Choroid plexus epithelial cell (primary cell): Measurements from ENCODE around the gene FARP2.
A peak's percentile ranks its signal among the peaks of the same experiment; 100 is the strongest.

Source experiments
- DNase-seq: peaks from one replicate; pipeline ENCODE4 v3.0.0-alpha.2; 2010; ENCODE audit warnings: low read depth
- H3K4me3 ChIP-seq: 2 replicates; pipeline ENCODE4 v1.5.1; 2011; ENCODE audit warnings: low read depth, mild to moderate bottlenecking, control low read depth, low read length, moderate library complexity
- CTCF ChIP-seq: conservative IDR thresholded peaks from 2 replicates; pipeline ENCODE4 v1.5.1; 2011; ENCODE audit warnings: low read depth, mild to moderate bottlenecking, control low read depth, inconsistent platforms, low read length, moderate library complexity

Gene FARP2

DNA sequence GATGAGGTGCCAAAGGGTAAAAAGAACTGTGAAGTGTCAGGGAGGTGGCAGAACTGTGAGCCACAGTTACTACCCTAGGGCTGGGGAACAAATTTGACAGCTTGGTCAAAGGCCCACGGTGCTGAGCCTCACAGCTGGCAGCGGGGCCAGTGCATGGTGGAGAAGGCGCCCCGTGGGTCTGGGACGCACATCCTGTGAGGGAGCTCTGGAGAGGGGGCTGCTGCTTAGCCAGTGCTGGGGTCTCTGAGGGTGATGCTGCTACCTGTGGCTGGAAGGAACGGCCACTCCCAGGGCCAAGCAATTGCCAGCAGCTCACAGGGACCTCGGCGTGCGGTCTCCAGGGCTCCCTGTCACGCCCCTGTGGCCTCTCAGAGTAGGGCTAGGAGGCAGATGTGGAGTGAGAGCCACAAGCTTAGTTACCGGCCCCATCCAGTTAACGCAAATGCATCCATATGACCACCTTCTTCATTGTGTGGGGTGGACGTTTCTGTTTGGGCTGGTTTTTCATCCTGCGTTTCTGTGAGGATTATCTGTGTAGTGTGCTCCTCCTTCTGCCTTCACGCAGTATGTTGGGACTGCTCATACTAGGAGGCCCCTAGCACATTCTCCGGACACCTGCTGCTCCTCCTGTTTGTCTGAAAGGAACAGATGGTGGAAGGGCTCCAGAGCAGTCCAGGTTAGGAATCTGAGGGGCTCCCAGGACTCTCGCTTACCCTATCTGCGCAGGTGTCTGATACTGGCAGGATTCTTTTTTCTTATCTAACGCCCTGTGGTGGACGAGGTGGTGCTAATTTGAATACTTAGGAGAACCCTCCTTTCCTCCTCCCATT lies 126.3 kb downstream of the FARP2 start:
- DNase-seq = no peak
- TF ChIP-seq CTCF = no peak
- no peak overlapping the region for H3K4me3 ChIP-seq

DNA sequence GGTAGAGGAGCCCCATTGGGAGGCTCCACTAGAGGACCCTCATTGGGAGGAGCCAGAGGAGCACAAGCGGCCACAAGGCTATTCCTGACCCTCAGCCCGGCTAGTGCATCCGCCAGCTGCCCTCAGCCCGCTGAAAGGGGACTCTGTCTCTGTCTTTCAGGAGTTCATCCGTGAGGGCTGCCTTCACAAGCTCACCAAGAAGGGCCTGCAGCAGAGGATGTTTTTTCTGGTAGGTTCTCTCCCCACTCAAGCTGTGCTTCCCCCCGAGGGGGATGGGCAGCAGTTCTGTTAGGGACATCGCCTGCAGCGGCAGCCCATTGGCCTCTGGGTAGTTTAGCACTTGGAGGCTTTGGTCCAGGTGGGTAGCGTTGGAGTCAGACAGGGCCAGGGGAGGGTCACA lies 127.2 kb downstream of the FARP2 start:
- TF ChIP-seq CTCF = no peak
- no peak overlapping the region for H3K4me3 ChIP-seq

DNA sequence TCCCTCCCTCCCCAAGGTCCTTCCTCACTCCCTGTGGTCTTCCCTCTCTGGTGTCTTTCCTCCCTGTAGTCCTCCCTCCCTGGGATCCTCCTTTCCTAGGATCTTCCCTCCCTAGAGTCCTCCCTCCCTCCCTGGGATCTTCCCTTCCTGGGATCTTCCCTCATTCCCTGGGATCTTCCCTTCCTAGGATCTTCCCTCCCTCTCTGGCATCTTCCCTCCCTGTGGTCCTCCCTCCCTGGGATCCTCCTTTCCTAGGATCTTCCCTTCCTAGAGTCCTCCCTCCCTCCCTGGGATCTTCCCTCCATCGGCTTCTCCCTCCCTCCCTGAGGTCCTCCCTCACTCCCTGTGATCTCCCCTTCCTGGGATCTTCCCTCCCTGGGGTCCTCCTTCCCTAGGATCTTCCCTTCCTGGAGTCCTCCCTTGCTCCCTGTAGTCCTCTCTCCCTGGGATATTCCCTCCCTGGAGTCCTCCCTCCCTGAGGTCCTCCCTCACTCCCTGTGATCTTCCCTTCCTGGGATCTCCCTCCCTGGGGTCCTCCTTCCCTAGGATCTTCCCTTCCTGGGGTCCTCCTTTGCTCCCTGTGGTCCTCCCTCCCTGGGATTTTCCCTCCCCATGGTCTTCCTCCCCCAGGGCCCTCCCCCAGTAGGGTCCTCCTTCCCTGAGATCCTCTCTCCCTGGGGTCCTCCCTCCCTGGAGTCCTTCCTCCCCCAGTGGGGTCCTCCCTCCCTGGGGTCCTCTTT lies 129.3 kb downstream of the FARP2 start:
- DNase-seq = no peak
- no peak overlapping the region for H3K4me3 ChIP-seq
- no peak for TF ChIP-seq CTCF

More for the DNA sequence above, 127.2 kb downstream of the FARP2 start:
- DNase-seq = no peak

- TF ChIP-seq CTCF = no peak
- no peak overlapping the region for H3K4me3 ChIP-seq
Measured at GRCh38 chr2:241489088-241489487, 133.0 kb downstream of the FARP2 start.

GRCh38 chr2:241489733-241490680 lies 133.9 kb downstream of the FARP2 start:
- peak; percentile 6 for TF ChIP-seq CTCF
- DNase-seq = no peak

More at GRCh38 chr2:241489088-241489487, 133.0 kb downstream of the FARP2 start:
- no peak for DNase-seq

DNA sequence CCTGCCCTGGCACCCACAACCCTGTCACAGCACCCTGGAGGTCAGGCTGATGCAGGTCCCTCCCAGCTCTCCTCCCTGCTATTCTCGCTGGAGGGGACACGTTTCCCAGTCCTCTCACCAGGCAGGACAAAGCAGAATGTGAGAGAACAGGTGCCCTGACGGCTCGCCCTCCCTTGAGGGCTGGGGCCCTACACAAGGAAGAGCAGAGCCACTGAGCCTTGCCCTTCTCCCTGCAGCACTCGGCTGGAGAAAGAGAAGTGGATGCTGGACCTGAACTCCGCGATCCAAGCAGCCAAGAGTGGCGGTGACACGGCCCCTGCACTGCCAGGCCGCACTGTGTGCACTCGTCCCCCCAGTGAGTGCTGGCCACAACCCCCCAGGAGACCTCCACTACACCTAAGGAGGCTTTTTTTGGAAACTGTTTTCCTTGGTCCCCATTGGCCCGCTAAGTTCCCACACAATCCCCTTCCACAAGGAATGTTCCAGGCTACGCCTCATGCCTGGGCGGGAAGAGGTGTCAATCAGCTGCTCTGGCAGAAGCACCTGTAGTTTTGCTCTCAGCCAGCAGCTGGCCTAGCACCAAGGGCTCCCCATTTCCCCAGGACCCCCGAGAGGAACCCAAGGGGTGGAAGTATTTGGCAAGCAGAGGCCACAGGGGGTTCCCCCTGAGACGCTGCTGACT lies 134.9 kb downstream of the FARP2 start:
- no peak for DNase-seq
- H3K4me3 ChIP-seq = no peak overlapping the region
- no peak for TF ChIP-seq CTCF

More at GRCh38 chr2:241489733-241490680, 133.9 kb downstream of the FARP2 start:
- H3K4me3 ChIP-seq = no peak overlapping the region
